Stimulated activated CD4-positive, alpha-beta T cell treated with anti-CD3 and anti-CD28 coated beads, TNF-alpha, amount 100 ng/mL, for 4 hours (primary cell): ENCODE results near the gene RBPJL.
A peak's percentile ranks its signal among the peaks of the same experiment; 100 is the strongest.

Experiments used
- DNase-seq, 3 experiments: peaks; one replicate each; pipeline ENCODE4 v3.0.0-alpha.2; 2020; ENCODE audit warnings: low read depth in 3 of 3

The RBPJL gene

GRCh38 chr20:45293041-45294002 is 13.3 kb upstream of the RBPJL start:
- DNase-seq: peak; percentile 62 to 80 (median 70)

GRCh38 chr20:45294003-45294368 is 12.7 kb upstream of the RBPJL start:
- no peak for DNase-seq

GRCh38 chr20:45294659-45295058 is 12.0 kb upstream of the RBPJL start:
- DNase-seq: no peak

- no peak for DNase-seq
Observed at GRCh38 chr20:45297786-45298497, 8.7 kb upstream of the RBPJL start.

GRCh38 chr20:45299786-45300185 is 6.9 kb upstream of the RBPJL start:
- DNase-seq: no peak

GRCh38 chr20:45300961-45301360 is 5.7 kb upstream of the RBPJL start:
- no peak for DNase-seq

- DNase-seq: no peak
Observed at GRCh38 chr20:45301824-45302271, 4.8 kb upstream of the RBPJL start.

- no peak for DNase-seq
Observed at GRCh38 chr20:45303586-45304463, 2.8 kb upstream of the RBPJL start.

- DNase-seq: no peak
Observed at GRCh38 chr20:45304464-45304999, 2.1 kb upstream of the RBPJL start.

GRCh38 chr20:45305262-45305661 is 1.4 kb upstream of the RBPJL start:
- DNase-seq: no peak

GRCh38 chr20:45307076-45307640 is 518 bp downstream of the RBPJL start:
- DNase-seq: no peak

- no peak for DNase-seq
Observed at GRCh38 chr20:45308117-45308778, 1.6 kb downstream of the RBPJL start, which contains the start of gene MATN4. MATN4 (minus strand) TSS chr20:45308299; CDS start chr20:45305582, 2,717 bp downstream.

- no peak for DNase-seq
Observed at GRCh38 chr20:45309075-45309474, 2.4 kb downstream of the RBPJL start.

GRCh38 chr20:45311589-45312211 is 5.1 kb downstream of the RBPJL start:
- DNase-seq: peak; percentile 37 to 53 (median 47)

GRCh38 chr20:45312241-45312640 is 5.6 kb downstream of the RBPJL start:
- DNase-seq: no peak

GRCh38 chr20:45313065-45313695 is 6.5 kb downstream of the RBPJL start:
- DNase-seq: no peak

- no peak for DNase-seq
Observed at GRCh38 chr20:45313943-45314342, 7.3 kb downstream of the RBPJL start.

- no peak for DNase-seq
Observed at GRCh38 chr20:45315672-45316071, 9.0 kb downstream of the RBPJL start.
